ENCODE results near the gene STARD3NL.

DNA sequence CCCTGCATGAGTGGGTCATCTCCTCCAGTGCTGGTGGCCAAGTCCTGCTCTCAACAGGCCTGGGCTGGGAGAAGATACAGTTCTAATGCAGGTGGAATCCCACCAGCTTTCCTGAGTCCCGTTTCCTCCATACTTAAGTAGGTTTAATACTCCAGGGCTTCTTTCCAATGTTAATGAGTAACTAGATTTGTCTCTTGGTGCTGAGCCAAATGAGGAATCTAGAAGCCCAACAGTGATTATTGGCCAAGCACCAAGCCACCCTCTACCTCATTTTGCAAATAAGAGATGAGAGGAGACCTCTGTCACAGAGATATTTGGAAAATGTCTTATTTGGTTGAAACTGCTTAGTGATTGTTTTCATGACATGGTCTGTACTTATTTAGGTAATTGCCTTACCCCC, 37.1 kb downstream of the STARD3NL start:
- TF ChIP-seq, protein P1, sequence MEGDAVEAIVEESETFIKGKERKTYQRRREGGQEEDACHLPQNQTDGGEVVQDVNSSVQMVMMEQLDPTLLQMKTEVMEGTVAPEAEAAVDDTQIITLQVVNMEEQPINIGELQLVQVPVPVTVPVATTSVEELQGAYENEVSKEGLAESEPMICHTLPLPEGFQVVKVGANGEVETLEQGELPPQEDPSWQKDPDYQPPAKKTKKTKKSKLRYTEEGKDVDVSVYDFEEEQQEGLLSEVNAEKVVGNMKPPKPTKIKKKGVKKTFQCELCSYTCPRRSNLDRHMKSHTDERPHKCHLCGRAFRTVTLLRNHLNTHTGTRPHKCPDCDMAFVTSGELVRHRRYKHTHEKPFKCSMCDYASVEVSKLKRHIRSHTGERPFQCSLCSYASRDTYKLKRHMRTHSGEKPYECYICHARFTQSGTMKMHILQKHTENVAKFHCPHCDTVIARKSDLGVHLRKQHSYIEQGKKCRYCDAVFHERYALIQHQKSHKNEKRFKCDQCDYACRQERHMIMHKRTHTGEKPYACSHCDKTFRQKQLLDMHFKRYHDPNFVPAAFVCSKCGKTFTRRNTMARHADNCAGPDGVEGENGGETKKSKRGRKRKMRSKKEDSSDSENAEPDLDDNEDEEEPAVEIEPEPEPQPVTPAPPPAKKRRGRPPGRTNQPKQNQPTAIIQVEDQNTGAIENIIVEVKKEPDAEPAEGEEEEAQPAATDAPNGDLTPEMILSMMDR (optimal IDR thresholded peaks at IDR 0.05 in 1 of 3, IDR thresholded peaks at IDR 0.05 in 1 of 3, conservative IDR thresholded peaks at IDR 0.05 in 1 of 3; ENCODE audit: extremely low read depth in 1 of 3, insufficient read depth in 2 of 3, low read length in 3 of 3), result no peak
- no peak for TF ChIP-seq EZH2 (IDR thresholded peaks at IDR 0.05; ENCODE audit: low read length)

All from keratinocyte (primary cell).